ENCODE data around the gene SLC28A3. TPM values are rescaled to one million over a fixed set of nuclear protein-coding genes. Genes with fewer than 3 reads are reported as not detected.
"Not testable (repeated sequence)": the region's sequence is repeated elsewhere in the genome, so short reads cannot be mapped to it uniquely, and the experiment has no call there.

The SLC28A3 gene
- total RNA-seq, 2 experiments from 2014 or later: not detected

- no TSS peak for BruUV-seq (replicated peaks)
- intact Hi-C loops (cut with micrococcal nuclease; ENCODE audit: unreplicated experiment): no loop called here
- ChIA-PET CTCF (ENCODE audit: unreplicated experiment) (no interaction called here), POLR2A (no interaction called here)
- Histone ChIP-seq H4K20me1 (ENCODE audit: insufficient read depth, low read length) (no peaks in the 10 kb centered on the region), H2AFZ (ENCODE audit: low read length) (no peak overlapping the region), H3K9me2 (ENCODE audit: insufficient read depth, low read length) (no peaks in the 10 kb centered on the region), H3K4me3 (ENCODE audit: low read depth, low read length, poor library complexity, severe bottlenecking) (no peak overlapping the region), H3K36me3 (ENCODE audit: insufficient read depth, low read length) (no peaks in the 10 kb centered on the region), H3K27ac (ENCODE audit: low read depth, low read length, poor library complexity, severe bottlenecking) (no peak overlapping the region), H3K4me1 (ENCODE audit: insufficient read depth, low read length, poor library complexity, severe bottlenecking) (no peaks in the 10 kb centered on the region), H3K4me2 (ENCODE audit: low read length) (no peak overlapping the region), H3K9me3 (ENCODE audit: low read length) (no peaks in the 10 kb centered on the region), H3K79me2 (ENCODE audit: insufficient read depth, low read depth, low read length) (no peaks in the 10 kb centered on the region)
- DNase-seq (ENCODE audit: low spot score): no peak
- TF ChIP-seq, protein P1, sequence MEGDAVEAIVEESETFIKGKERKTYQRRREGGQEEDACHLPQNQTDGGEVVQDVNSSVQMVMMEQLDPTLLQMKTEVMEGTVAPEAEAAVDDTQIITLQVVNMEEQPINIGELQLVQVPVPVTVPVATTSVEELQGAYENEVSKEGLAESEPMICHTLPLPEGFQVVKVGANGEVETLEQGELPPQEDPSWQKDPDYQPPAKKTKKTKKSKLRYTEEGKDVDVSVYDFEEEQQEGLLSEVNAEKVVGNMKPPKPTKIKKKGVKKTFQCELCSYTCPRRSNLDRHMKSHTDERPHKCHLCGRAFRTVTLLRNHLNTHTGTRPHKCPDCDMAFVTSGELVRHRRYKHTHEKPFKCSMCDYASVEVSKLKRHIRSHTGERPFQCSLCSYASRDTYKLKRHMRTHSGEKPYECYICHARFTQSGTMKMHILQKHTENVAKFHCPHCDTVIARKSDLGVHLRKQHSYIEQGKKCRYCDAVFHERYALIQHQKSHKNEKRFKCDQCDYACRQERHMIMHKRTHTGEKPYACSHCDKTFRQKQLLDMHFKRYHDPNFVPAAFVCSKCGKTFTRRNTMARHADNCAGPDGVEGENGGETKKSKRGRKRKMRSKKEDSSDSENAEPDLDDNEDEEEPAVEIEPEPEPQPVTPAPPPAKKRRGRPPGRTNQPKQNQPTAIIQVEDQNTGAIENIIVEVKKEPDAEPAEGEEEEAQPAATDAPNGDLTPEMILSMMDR (conservative IDR thresholded peaks at IDR 0.05; ENCODE audit: low read length): no peak
- no peak for TF ChIP-seq EZH2phosphoT487 (IDR thresholded peaks at IDR 0.05; ENCODE audit: borderline replicate concordance, low read depth, low read length)
These were observed 26.1 kb upstream of the SLC28A3 start for GRCh38 chr9:84366683-84367082.

GRCh38 chr9:84364894-84365490 lies 24.4 kb upstream of the SLC28A3 start:
- H3K9me3 ChIP-seq (ENCODE audit: low read length); H3K79me2 ChIP-seq (ENCODE audit: insufficient read depth, low read depth, low read length); H3K4me2 ChIP-seq (ENCODE audit: low read length); H3K27ac ChIP-seq (ENCODE audit: low read depth, low read length, poor library complexity, severe bottlenecking); H3K4me3 ChIP-seq (ENCODE audit: low read depth, low read length, poor library complexity, severe bottlenecking); H3K4me1 ChIP-seq (ENCODE audit: insufficient read depth, low read length, poor library complexity, severe bottlenecking); H3K36me3 ChIP-seq (ENCODE audit: insufficient read depth, low read length); DNase-seq (ENCODE audit: low spot score); H3K9me2 ChIP-seq (ENCODE audit: insufficient read depth, low read length); H4K20me1 ChIP-seq (ENCODE audit: insufficient read depth, low read length); intact Hi-C loops (cut with micrococcal nuclease; ENCODE audit: unreplicated experiment); CTCF ChIA-PET (ENCODE audit: unreplicated experiment); H2AFZ ChIP-seq (ENCODE audit: low read length); BruUV-seq (replicated peaks): not testable (repeated sequence)
- POLR2A ChIA-PET: interaction anchor here (0.7 kb wide), 1 partner anchor 156 kb away, joined by 3 read pairs; no protein-coding TSS in a partner anchor

- Histone ChIP-seq H3K4me2 (ENCODE audit: low read length) (no peak overlapping the region), H3K36me3 (ENCODE audit: insufficient read depth, low read length) (no peaks in the 10 kb centered on the region), H3K4me1 (ENCODE audit: insufficient read depth, low read length, poor library complexity, severe bottlenecking) (no peaks in the 10 kb centered on the region), H3K27ac (ENCODE audit: low read depth, low read length, poor library complexity, severe bottlenecking) (no peak overlapping the region), H4K20me1 (ENCODE audit: insufficient read depth, low read length) (no peaks in the 10 kb centered on the region), H3K9me3 (ENCODE audit: low read length) (no peaks in the 10 kb centered on the region), H3K79me2 (ENCODE audit: insufficient read depth, low read depth, low read length) (no peaks in the 10 kb centered on the region), H3K4me3 (ENCODE audit: low read depth, low read length, poor library complexity, severe bottlenecking) (no peak overlapping the region), H2AFZ (ENCODE audit: low read length) (no peak overlapping the region), H3K9me2 (ENCODE audit: insufficient read depth, low read length) (no peaks in the 10 kb centered on the region)
- CTCF ChIA-PET (ENCODE audit: unreplicated experiment): no interaction called here
- TF ChIP-seq, protein P1 (conservative IDR thresholded peaks at IDR 0.05; ENCODE audit: low read length): no peak
- no peak for TF ChIP-seq EZH2phosphoT487 (IDR thresholded peaks at IDR 0.05; ENCODE audit: borderline replicate concordance, low read depth, low read length)
- POLR2A ChIA-PET: no interaction called here
- DNase-seq (ENCODE audit: low spot score): no peak
- BruUV-seq (replicated peaks): no TSS peak
- intact Hi-C loops (cut with micrococcal nuclease; ENCODE audit: unreplicated experiment): no loop called here
These were observed 21.1 kb upstream of the SLC28A3 start for GRCh38 chr9:84361645-84362044.
